ENCODE results near the gene EXT2.

DNA sequence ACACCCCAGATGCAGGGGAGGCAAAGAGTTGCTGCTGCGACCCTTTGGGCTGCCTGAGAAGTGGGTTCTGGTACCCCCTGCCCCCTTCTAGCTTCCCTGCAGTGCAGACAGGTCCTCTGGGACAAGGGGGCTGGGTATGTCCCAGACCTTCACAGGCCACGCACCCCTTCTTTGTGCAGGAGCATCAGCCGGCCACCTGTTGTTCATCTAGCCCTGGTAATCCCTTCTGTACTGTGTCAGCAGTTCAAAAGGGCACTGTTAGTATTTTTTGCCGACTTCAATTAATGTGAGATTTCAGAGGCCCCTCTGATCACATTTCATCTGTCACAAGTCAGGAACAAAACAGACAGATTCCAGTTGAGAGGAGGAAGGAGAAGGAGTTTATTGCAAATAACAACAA is 164.6 kb downstream of the EXT2 start:
- no peak for TF ChIP-seq POLR2AphosphoS5 (IDR thresholded peaks at IDR 0.05; ENCODE audit: low read depth, low read length)
- TF ChIP-seq EZH2phosphoT487 (IDR thresholded peaks at IDR 0.05; ENCODE audit: borderline replicate concordance): no peak
